Activated CD8-positive, alpha-beta memory T cell treated with anti-CD3 and anti-CD28 coated beads, Interleukin-2, amount 50 U/mL, for 1 hour (primary cell): ENCODE measurements around the gene CDC37L1.
A peak's percentile ranks its signal among the peaks of the same experiment; 100 is the strongest.

Source experiments
- DNase-seq: peaks from one replicate; pipeline ENCODE4 v3.0.0-alpha.2; 2020; ENCODE audit errors: extremely low read depth

The CDC37L1 gene

GRCh38 chr9:4714266-4715016 is 35.1 kb downstream of the CDC37L1 start:
- no peak for DNase-seq

GRCh38 chr9:4716163-4716562 is 36.8 kb downstream of the CDC37L1 start:
- DNase-seq: no peak

GRCh38 chr9:4717815-4718214 is 38.4 kb downstream of the CDC37L1 start:
- no peak for DNase-seq

DNA sequence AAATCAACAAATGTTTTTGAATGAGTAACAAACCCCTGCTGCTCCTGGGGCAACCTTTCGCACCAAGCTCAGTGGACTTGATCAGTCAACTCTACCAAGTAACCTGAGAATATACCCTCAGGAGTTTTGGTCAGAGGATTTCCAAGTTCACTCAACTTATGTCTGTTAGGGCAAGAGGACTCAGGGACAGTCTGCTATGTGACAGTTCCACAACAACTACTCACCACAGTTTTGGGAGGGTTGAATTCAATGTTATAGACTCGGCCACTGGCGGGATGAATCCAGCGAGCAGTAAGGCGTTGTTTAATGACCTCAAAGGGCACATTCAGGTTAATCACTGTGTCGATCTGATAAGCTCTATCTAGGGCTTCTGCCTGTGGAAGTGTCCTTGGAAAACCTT is 39.5 kb downstream of the CDC37L1 start:
- no peak for DNase-seq

- no peak for DNase-seq
Observed at GRCh38 chr9:4721736-4722135, 42.4 kb downstream of the CDC37L1 start.

DNA sequence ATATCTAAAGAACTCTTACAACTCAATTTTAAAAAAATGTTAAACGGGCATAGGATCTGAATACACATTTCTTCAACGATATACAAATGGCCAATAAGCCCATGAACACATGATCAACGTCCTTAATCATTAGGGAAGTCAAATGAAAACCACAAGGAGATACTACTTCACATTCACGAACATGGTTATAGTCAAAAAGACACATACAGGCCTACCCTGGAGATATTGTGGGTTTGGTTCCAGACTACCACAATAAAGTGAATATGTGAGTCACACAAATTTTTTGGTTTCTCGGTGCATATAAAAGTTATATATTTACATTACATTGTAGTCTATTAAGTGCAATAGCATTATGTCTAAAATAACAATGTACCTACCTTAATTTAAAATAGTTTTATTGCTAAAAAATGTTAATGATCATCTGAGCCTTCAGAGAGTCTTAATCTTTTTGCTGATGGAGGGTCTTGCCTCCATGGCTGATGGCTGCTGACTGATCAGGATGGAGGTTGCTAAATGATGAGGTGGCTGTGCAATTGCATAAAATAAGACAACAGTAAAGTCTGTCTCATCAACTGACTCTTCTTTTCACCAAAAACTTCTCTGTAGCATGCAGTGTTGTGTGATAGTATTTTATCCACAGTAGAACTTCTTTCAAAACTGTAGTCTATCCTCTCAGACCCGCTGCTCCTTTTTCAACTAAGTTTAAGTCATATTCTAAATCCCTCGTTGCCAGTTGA is 46.5 kb downstream of the CDC37L1 start:
- no peak for DNase-seq

- DNase-seq: no peak
Observed at GRCh38 chr9:4727593-4727992, 48.2 kb downstream of the CDC37L1 start.

GRCh38 chr9:4732890-4733289 is 53.5 kb downstream of the CDC37L1 start:
- no peak for DNase-seq

DNA sequence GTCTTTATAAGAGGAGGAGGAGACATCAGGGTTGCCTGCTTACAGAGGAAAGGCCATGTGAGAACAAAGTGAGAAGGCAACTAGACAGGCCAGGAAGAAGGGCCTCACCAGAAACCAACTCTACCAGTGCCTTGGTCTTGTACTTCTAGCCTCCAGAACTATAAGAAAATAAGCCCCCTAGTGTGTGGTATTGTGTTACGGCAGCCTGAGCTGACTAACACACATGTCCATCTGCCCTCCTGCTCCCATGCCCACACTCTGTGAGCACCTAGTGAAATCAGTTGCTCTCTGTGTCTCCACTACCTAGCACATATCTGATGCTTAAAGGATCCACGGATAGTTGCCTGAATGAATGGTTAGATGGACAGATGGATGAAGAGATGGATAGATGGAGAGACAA is 54.8 kb downstream of the CDC37L1 start:
- no peak for DNase-seq

- no peak for DNase-seq
Observed at GRCh38 chr9:4738866-4739586, 59.7 kb downstream of the CDC37L1 start.

DNA sequence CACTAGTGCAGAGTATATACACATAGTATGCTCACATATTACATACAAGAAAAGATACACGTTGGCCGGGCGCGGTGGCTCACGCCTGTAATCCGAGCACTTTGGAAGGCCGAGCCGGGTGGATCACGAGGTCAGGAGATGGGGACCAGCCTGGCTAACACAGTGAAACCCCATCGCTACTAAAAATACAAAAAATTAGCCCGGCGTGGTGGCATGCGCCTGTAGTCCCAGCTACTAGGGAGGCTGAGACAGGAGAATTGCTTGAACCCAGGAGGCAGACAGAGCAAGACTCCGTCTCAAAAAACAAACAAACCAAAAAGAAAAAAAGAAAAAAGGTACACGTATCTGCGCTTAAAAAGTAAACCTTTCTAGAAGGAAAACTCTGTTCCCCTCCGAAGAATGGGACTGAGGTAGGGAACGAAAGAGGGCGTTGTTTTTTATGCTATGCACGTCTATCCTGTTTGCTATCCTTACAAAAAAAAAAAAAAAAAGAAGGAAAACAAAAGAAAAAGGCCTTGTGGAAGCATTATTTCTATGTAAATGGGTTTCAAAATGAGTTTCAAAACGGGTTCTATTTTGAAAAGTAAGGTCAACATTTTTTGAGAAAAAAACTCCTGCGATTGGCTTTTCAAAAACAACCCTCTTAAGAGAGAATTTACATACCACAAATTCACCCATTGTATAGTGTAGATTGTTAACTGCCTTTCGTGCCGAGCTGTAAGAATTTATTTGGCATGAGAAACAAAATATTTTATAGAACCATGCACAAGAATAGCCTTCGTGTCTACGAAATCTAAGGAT is 60.4 kb downstream of the CDC37L1 start:
- no peak for DNase-seq

DNA sequence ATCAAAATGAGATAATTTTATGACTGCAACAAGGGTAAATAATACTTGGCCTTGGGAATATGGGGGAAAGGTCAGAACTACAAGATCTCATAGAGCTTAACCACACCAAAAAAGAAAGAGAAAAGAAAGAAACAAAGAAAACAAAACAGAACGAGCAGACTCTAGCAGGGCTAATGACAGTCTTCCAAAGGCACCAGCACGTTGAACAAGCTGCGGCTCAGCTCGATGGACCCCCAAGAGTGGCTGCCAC is 60.9 kb downstream of the CDC37L1 start:
- no peak for DNase-seq

DNA sequence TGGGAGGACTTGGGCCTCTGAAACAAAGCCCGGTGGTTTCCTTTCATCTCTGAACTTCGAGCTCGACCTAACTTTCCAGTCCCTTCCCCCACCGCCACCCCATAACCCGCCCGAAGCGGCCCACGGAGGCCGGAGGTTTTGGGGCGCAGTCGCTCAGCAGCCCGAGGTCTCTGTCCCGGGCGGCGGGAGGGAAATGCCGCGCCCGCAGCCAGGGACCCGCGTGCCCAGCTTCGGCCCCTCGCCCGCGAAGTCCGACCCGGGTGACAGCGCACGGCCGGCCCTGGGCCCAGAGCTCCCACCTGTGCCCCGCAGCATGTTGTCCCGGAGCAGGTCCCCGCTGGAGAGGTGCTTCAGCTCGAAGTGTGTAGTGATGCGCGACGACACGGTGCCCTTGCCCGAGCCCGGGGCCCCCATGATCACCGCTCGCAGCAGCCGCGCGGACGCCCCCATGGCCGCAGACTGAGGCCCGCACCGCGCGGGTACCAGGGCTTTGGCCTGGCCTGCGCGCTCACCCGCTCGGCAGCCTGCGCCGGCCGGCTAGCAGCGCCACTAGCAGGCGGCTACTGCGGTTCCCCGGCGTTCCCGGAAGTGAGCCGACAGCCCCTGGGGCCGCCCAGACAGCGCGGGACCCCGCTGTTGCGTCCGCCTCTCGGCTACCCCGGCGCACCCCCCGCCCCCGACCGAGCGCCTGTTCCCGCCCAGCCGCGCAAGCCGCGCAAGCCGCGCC is 61.4 kb downstream of the CDC37L1 start, which contains the start of gene AK3:
Gene AK3, minus strand, starts transcription at position 565 of the 727 bp plus-strand sequence. Its CDS starts 115 bp downstream, at position 450.
- peak; percentile 62 for DNase-seq

GRCh38 chr9:4741365-4742089 is 62.2 kb downstream of the CDC37L1 start:
- no peak for DNase-seq

DNA sequence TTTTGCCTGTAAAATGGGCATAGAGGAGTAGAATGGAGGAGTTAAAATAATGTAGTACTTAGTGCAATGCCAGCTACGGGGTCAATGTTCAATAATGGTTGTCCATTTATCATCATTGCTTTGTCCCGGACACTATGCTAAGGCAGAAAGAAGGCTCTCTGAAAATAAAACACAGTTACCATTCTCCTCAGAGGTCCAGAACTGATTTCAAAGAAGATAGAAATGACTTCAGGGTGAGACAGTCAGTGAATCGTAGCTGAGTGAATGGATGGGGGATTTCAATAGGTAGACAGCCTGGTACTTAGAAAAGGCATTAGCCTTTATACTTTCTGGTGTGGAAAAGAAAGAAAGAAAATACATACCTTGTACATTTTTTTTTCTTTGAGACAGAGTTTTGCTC is 62.9 kb downstream of the CDC37L1 start:
- DNase-seq: no peak

DNA sequence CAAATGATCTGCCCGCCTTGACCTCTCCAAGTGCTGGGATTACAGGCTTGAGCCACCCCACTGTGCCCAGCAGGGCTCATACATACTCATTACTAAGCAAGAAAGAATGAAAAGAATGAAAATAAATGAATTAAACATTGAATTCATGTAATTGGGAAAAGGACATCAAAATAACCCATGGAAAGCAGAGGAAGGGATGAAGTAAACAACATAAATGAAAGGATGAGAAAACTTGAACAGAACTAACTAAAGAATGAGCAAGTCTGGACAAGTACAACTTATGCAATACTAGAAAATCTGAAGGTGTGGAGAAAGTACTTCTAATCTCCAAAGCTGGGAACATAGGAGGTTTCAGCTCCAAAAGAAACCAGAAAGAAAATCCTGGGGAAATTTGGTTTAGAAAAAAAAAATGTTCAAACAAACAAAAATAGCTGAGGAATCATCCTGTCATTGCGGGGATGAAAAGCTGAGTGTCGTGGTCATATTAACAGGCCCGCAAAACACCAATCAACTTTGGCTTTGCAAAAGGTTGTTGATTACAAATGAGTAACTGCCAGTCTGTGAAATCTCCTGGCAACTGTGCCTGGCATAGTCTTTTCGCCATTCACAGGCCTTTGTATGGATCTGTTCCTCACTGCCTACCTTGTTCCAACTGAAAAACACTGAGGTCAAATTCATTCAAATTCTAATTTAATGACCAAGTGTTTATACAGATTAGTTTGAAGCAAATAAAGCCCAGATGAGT is 63.9 kb downstream of the CDC37L1 start:
- no peak for DNase-seq

DNA sequence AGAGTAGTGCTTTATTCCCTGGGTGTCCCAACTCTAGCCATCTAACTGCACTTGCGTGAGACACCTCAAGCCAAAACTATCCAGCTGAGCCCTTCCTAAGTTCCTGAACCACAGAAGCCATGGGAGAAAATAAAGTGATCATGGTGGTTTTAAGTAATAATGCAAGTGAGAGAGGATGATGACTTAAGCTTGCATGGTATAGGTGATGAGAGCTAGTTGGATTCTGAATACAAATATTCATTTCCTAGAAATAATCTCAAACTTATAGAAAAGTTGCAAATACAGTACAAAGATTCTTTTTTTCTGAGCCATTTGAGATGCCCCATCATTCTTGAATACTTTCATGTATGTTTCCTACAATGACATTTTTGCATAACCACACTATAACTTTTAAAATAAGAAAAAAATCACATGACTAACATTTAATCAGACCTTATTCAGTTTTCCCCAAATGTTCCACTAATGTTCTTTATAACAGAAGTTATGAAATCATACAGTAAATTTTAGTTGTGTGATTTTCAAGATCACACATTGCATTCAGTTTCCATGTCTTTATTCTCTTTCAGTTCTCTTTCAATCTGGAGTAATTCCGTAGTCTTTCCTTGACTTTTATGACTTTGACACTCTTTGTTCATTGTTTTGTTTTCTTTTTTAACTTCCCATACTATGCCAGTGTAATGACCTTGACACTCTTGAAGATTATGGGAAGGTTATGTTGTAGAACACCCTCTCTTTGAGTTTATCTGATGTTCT is 67.1 kb downstream of the CDC37L1 start:
- DNase-seq: no peak

- DNase-seq: no peak
Observed at GRCh38 chr9:4748612-4749011, 69.2 kb downstream of the CDC37L1 start.

DNA sequence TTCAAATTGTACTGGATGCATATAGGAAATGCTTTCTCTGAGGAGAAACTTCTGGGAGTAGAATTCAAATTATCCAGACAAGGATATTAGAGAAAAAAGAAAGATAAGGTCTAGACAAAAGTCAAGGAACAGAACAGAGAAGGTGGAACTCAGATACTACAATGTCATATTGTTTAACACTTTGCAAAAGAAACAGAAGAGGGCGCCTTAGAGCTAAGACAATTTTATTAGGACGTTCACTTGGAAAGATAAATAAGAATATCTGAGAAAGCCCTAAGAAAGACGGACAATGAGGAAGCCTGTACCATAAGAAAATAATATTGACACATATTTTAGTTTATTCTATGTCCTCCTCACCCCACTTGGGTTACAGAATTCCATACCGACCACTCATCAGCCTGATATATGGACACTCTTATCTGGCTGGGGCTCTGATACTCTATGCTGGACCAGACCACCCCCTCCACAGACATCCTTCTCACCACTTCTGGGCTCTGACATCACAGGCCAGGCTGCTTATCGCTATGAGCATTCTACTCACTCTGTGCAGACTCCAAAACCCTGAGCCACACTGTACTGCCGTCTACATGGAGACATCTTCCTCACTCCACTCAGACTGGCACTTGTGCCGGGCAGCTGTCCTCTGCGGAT is 70.8 kb downstream of the CDC37L1 start:
- no peak for DNase-seq
